A673 (cell line): ENCODE data around the gene TOMM7. TPM values are rescaled to one million over a fixed set of nuclear protein-coding genes. Genes with fewer than 3 reads are reported as not detected.
"Not testable (repeated sequence)": the region's sequence is repeated elsewhere in the genome, so short reads cannot be mapped to it uniquely, and the experiment has no call there.

Experiments
- BruUV-seq: library from RNA; stranded (reverse); fragments of 400-500 nt; replicated peaks from 2 replicates; lab custom pipeline; 2021; lab: Mats Ljungman, UMichigan
- CTCF ChIA-PET: fragments of 300-600 bp; sonication (Branson Sonifier 250); formaldehyde crosslinking; loops from one replicate; lab custom pipeline; 2022; ENCODE audit warnings: antibody characterized with exemption; lab: Charles Lee
- POLR2A ChIA-PET: fragments of 300-600 bp; sonication (Branson Sonifier 250); formaldehyde crosslinking; loops from one replicate; lab custom pipeline; 2022; ENCODE audit warnings: antibody characterized with exemption; ENCODE audit not compliant: low non-redundant PET; lab: Charles Lee
- DNase-seq: peaks from one replicate; pipeline ENCODE4 v3.0.0-alpha.2; 2015; ENCODE audit warnings: low spot score
- H3K27ac ChIP-seq: fragments of 200-600 bp; sonication (generic); 2 replicates; pipeline ENCODE4 v1.5.1; 2016; ENCODE audit warnings: mixed run types, low read depth, mild to moderate bottlenecking, mixed read lengths, antibody characterized with exemption, low read length; ENCODE audit not compliant: poor library complexity, severe bottlenecking
- H3K27me3 ChIP-seq: fragments of 200-600 bp; sonication (generic); replicated peaks from 2 replicates; pipeline ENCODE4 v1.6.1; 2017; ENCODE audit warnings: mixed run types, low read depth, mild to moderate bottlenecking, mixed read lengths, antibody characterized with exemption, low read length; ENCODE audit not compliant: insufficient read depth, poor library complexity
- H3K36me3 ChIP-seq: fragments of 200-600 bp; sonication (generic); 2 replicates; pipeline ENCODE4 v1.6.1; 2016; ENCODE audit warnings: mixed run types, mild to moderate bottlenecking, mixed read lengths, antibody characterized with exemption, low read length; ENCODE audit not compliant: insufficient read depth, poor library complexity, severe bottlenecking
- H3K4me1 ChIP-seq: fragments of 200-600 bp; sonication (generic); 2 replicates; pipeline ENCODE4 v1.6.1; 2017; ENCODE audit warnings: mixed run types, mild to moderate bottlenecking, mixed read lengths, antibody characterized with exemption, low read length; ENCODE audit not compliant: insufficient read depth, poor library complexity, severe bottlenecking
- H3K4me3 ChIP-seq: fragments of 200-600 bp; sonication (generic); 2 replicates; pipeline ENCODE4 v1.5.1; 2016; ENCODE audit warnings: low read depth, mixed run types, mild to moderate bottlenecking, mixed read lengths, low read length; ENCODE audit not compliant: poor library complexity, severe bottlenecking
- H3K9me3 ChIP-seq: fragments of 200-600 bp; sonication (generic); 2 replicates; pipeline ENCODE4 v1.6.1; 2016; ENCODE audit warnings: mixed run types, low read depth, mild to moderate bottlenecking, mixed read lengths, antibody characterized with exemption, low read length; ENCODE audit not compliant: poor library complexity, severe bottlenecking
- EZH2 ChIP-seq: fragments of 200-600 bp; sonication (generic); IDR thresholded peaks from 2 replicates; pipeline ENCODE4 v1.6.1; 2017; ENCODE audit warnings: borderline replicate concordance, low read depth, mild to moderate bottlenecking, mixed read lengths, antibody characterized with exemption, low read length; ENCODE audit not compliant: poor library complexity, severe bottlenecking
- intact Hi-C: fragments of 100-400 bp; cut with micrococcal nuclease; formaldehyde crosslinking; loops from one replicate; pipeline ENCODE4 v1.10.0; 2022; ENCODE audit not compliant: unreplicated experiment
- total RNA-seq: library from RNA; stranded (reverse); gene quantifications from 2 replicates; pipeline ENCODE4 v1.2.3, GENCODE V29; 2021
- TF ChIP-seq, protein P1 (sequence below): fragments of 300-800, 200-600 bp; sonication (generic); conservative IDR thresholded peaks from 2 replicates; pipeline ENCODE4 v1.5.1; 2017; ENCODE audit warnings: low read depth, mild to moderate bottlenecking, antibody characterized with exemption, low read length, moderate library complexity, mixed read lengths

TOMM7 gene
- total RNA-seq, 1 experiment from 2014 or later, result 149 TPM

DNA sequence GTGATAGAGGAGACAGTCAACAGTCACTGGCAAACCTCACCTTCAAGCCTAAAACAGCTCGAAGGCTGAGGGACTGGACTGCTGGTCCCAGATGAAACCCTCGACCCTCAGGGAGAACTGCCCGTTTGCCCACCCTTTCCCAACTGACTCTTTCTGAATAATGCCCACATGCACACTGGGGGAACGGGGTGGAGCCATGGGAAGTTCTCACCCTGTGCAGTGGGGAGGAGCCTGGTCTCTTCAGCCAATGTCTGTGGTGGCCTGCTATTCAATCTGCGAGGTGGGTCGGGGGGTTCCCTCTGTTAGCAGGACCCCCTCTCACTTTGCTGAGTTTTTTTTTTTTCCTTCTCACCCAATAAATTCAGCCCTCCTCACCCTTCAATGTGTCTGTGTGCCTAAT lies 14.5 kb downstream of the TOMM7 start:
- H3K27ac ChIP-seq, result no peak overlapping the region
- ChIA-PET CTCF (no interaction called here), POLR2A (no interaction called here)
- H3K4me1 ChIP-seq, result peaks cover 8% of the 10 kb centered on the region
- no peak for DNase-seq
- H3K27me3 ChIP-seq, result no peaks in the 10 kb centered on the region
- no TSS peak for BruUV-seq
- H3K36me3 ChIP-seq, result peaks cover 10% of the 10 kb centered on the region
- no peaks in the 10 kb centered on the region for H3K9me3 ChIP-seq
- intact Hi-C loops, result no loop called here
- TF ChIP-seq, protein P1, sequence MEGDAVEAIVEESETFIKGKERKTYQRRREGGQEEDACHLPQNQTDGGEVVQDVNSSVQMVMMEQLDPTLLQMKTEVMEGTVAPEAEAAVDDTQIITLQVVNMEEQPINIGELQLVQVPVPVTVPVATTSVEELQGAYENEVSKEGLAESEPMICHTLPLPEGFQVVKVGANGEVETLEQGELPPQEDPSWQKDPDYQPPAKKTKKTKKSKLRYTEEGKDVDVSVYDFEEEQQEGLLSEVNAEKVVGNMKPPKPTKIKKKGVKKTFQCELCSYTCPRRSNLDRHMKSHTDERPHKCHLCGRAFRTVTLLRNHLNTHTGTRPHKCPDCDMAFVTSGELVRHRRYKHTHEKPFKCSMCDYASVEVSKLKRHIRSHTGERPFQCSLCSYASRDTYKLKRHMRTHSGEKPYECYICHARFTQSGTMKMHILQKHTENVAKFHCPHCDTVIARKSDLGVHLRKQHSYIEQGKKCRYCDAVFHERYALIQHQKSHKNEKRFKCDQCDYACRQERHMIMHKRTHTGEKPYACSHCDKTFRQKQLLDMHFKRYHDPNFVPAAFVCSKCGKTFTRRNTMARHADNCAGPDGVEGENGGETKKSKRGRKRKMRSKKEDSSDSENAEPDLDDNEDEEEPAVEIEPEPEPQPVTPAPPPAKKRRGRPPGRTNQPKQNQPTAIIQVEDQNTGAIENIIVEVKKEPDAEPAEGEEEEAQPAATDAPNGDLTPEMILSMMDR, result no peak
- no peak for TF ChIP-seq EZH2
- no peak overlapping the region for H3K4me3 ChIP-seq

DNA sequence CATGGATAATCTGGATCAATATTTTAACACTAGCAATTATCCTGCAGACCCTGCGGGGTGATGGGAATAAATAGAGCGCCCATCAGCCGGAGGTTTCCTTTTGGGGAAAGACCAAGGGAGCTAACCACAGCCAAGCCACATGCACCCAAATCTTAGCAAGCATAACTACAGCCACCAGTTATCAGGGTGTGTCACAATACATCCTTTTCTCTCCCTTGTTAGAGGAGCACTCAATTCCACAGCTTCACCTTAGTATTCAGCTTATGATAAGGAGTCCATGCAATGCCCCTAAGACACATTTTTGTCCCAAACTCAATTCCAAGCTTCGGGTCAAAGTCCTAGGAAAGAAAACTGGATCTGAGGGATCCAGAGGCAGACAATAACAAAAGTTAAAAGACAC lies 15.9 kb downstream of the TOMM7 start:
- peaks cover under 1% of the 10 kb centered on the region for H3K36me3 ChIP-seq
- intact Hi-C loops, result no loop called here
- no peaks in the 10 kb centered on the region for H3K9me3 ChIP-seq
- no peak for TF ChIP-seq EZH2
- TF ChIP-seq, protein P1, result no peak
- DNase-seq, result no peak
- H3K4me3 ChIP-seq, result no peak overlapping the region
- ChIA-PET POLR2A (no interaction called here), CTCF (no interaction called here)
- no peaks in the 10 kb centered on the region for H3K27me3 ChIP-seq
- H3K4me1 ChIP-seq, result peaks cover 17% of the 10 kb centered on the region
- no peak overlapping the region for H3K27ac ChIP-seq
- no TSS peak for BruUV-seq

DNA sequence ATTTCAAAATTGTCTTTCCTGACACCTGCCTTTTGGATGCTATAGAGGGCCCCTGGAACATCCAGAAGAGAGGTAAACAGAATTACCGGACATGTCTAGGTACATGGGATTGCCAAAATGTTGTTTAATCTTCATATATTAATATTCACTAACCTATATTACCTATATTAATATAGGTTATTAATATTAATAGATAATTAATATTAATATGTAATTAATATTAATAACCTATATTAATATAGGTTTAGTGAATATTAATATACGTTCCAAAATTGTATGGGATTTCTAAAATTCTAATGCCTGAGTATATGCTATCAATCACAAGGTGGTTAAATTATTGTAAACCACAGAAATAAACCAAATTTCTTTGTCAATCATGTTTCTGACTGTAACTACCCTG lies 17.4 kb downstream of the TOMM7 start:
- H3K4me3 ChIP-seq, result no peak overlapping the region
- H3K4me1 ChIP-seq, result peaks cover 17% of the 10 kb centered on the region
- H3K36me3 ChIP-seq, result no peaks in the 10 kb centered on the region
- intact Hi-C loops, result no loop called here
- CTCF ChIA-PET, result interaction anchor here (0.7 kb wide), 1 partner anchor 23 kb away, joined by 4 read pairs; no protein-coding TSS in a partner anchor
- no peaks in the 10 kb centered on the region for H3K27me3 ChIP-seq
- no peaks in the 10 kb centered on the region for H3K9me3 ChIP-seq
- TF ChIP-seq, protein P1, result no peak
- no peak for TF ChIP-seq EZH2
- BruUV-seq, result no TSS peak
- POLR2A ChIA-PET, result no interaction called here
- no peak overlapping the region for H3K27ac ChIP-seq
- no peak for DNase-seq

GRCh38 chr7:22802831-22803230 lies 19.8 kb downstream of the TOMM7 start:
- H3K27me3 ChIP-seq, DNase-seq, H3K36me3 ChIP-seq, intact Hi-C loops, CTCF ChIA-PET, H3K4me3 ChIP-seq, H3K9me3 ChIP-seq, BruUV-seq, H3K27ac ChIP-seq: not testable (repeated sequence)
- POLR2A ChIA-PET, result interaction anchor here (0.5 kb wide), 1 partner anchor 190 kb away, joined by 15 read pairs; no protein-coding TSS in a partner anchor
- H3K4me1 ChIP-seq, result peaks cover 17% of the 10 kb centered on the region
